H1 (cell line): ENCODE measurements around the gene TRABD2B. TPM values are rescaled to one million over a fixed set of nuclear protein-coding genes. Genes with fewer than 3 reads are reported as not detected.

Experiments
- CBX5 ChIP-seq: fragments of 300-800, 300-1000 bp; sonication (generic); IDR thresholded peaks from 2 replicates; pipeline ENCODE4 v1.7.1; 2016; ENCODE audit warnings: antibody characterized with exemption, low read length, low read depth
- HDAC6 ChIP-seq: IDR thresholded peaks from one replicate; pipeline ENCODE4 v1.7.1; 2012; ENCODE audit warnings: low read depth, mild to moderate bottlenecking, inconsistent platforms, low read length, moderate library complexity
- KDM1A ChIP-seq: fragments of 200-600, 300-600 bp; sonication (generic); IDR thresholded peaks from 2 replicates; pipeline ENCODE4 v1.7.1; 2016; ENCODE audit warnings: mild to moderate bottlenecking, low read length, borderline replicate concordance
- POLR2A ChIP-seq, 2 experiments: IDR thresholded peaks; 1 replicate in 1 of 2; 2 replicates in 1 of 2; pipeline ENCODE4 v1.6.1; 2011; ENCODE audit warnings: low read depth in 2 of 2, low read length in 2 of 2, mild to moderate bottlenecking in 2 of 2; ENCODE audit errors: control extremely low read depth in 1 of 2
- POU5F1 ChIP-seq: IDR thresholded peaks from 2 replicates; pipeline ENCODE4 v1.6.1; 2011; ENCODE audit warnings: low read depth, mild to moderate bottlenecking, low read length, moderate library complexity
- SUZ12 ChIP-seq: fragments of 200-600 bp; sonication (generic); IDR thresholded peaks from 2 replicates; pipeline ENCODE4 v1.6.1; 2012; ENCODE audit warnings: mild to moderate bottlenecking, inconsistent platforms, low read length, moderate library complexity, mixed read lengths
- TAF1 ChIP-seq: IDR thresholded peaks from 2 replicates; pipeline ENCODE4 v1.6.1; 2011; ENCODE audit warnings: mild to moderate bottlenecking, low read depth, low read length
- polyA plus RNA-seq, 7 experiments: library from polyadenylated mRNA; depleted of rRNA in 3 of 7; stranded (reverse) in 5 of 7; unstranded in 2 of 7; fragments of >200 nt in 5 of 7; fragments of 200-250 nt in 2 of 7; gene quantifications; 1 replicate in 5 of 7; 2 replicates in 1 of 7; 4 replicates in 1 of 7; pipeline versions ENCODE4 v1.2.1 to v1.2.3, GENCODE V29; 2011 to 2013; ENCODE audit warnings: missing spikeins in 2 of 7, mixed read lengths in 2 of 7
- total RNA-seq: library from RNA; stranded (reverse); fragmentation: NEBNext Ultra II Directional; extraction: Animal tissue kit (Norgen Biotek cat#: 25700); gene quantifications from 2 replicates; pipeline ENCODE4 v1.2.1, GENCODE V29; 2021

TRABD2B gene
- total and polyA plus RNA-seq, 2 of the 8 experiments (the other 6 are each of a cell fraction or from before 2014, with no cell fraction given): 0.95 to 3.4 TPM

GRCh38 chr1:47808612-47809011, 188.6 kb downstream of the TRABD2B start (continued):
- TF ChIP-seq CBX5 (no peak), KDM1A (no peak), POU5F1 (no peak), HDAC6 (no peak), SUZ12 (no peak), POLR2A (IDR thresholded peaks at IDR 0.05; ENCODE audit: control extremely low read depth in 1 of 2, low read depth in 2 of 2, low read length in 2 of 2) (no peak), TAF1 (no peak)
